Measurements from ENCODE around the gene IFNGR2.

IFNGR2 gene

DNA sequence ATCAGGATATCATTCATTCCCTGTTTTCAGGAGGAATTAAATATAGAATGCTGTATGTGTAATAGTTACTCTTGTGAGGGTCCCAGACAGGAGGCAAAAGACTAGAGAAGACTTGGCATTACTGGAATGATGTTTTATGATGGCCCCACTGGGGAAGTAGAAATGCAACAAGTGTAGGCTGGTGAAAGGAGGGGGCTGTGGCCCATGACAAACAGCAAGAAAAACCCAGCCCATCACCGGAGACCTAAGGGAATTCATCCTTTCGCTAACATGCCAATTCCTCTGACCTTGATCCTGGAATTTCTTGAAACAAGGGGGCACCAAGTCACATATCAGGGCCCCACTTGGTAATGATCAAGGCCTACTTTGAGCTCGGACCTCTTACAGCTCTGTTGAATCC lies 5.5 kb upstream of the IFNGR2 start:
- no peak for ATAC-seq
- TF ChIP-seq TOX (CRISPR knock-in tag; IDR thresholded peaks at IDR 0.05; ENCODE audit: borderline replicate concordance) (no peak), SNAI2 (CRISPR knock-in tag; IDR thresholded peaks at IDR 0.05) (no peak), RARB (CRISPR knock-in tag; IDR thresholded peaks at IDR 0.05) (no peak)
- TF ChIP-seq, protein P1, sequence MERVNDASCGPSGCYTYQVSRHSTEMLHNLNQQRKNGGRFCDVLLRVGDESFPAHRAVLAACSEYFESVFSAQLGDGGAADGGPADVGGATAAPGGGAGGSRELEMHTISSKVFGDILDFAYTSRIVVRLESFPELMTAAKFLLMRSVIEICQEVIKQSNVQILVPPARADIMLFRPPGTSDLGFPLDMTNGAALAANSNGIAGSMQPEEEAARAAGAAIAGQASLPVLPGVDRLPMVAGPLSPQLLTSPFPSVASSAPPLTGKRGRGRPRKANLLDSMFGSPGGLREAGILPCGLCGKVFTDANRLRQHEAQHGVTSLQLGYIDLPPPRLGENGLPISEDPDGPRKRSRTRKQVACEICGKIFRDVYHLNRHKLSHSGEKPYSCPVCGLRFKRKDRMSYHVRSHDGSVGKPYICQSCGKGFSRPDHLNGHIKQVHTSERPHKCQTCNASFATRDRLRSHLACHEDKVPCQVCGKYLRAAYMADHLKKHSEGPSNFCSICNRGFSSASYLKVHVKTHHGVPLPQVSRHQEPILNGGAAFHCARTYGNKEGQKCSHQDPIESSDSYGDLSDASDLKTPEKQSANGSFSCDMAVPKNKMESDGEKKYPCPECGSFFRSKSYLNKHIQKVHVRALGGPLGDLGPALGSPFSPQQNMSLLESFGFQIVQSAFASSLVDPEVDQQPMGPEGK (CRISPR knock-in tag; IDR thresholded peaks at IDR 0.05; ENCODE audit: borderline replicate concordance) = no peak

DNA sequence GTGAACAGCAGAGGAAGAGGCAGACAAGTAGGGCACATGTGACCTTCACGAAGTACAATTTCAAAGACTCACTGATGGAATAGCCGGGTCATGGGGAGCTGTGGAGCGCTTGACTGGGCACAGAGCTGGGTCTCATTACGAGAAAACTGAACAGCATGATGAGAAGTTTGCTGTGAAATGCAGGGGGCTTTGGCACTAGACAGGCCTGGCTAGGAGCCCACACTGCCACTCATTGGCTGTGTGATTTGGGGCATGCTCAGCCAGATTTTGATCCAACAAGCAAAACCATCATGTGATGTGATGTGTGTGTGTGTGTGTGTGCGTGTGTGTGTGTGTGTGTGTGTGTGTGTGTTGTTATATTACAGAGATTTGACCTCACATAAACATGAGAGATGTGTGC lies 4.9 kb upstream of the IFNGR2 start:
- no peak for TF ChIP-seq ZFP30 (CRISPR knock-in tag; IDR thresholded peaks at IDR 0.05)
- TF ChIP-seq BACH2 (CRISPR knock-in tag; IDR thresholded peaks at IDR 0.05; ENCODE audit: borderline replicate concordance) = no peak
- TF ChIP-seq SNAI2 (CRISPR knock-in tag; IDR thresholded peaks at IDR 0.05) = no peak
- no peak for TF ChIP-seq ZNF70 (CRISPR knock-in tag; IDR thresholded peaks at IDR 0.05)
- no peak for TF ChIP-seq OSR1 (CRISPR knock-in tag; IDR thresholded peaks at IDR 0.05)
- TF ChIP-seq ISL1 (CRISPR knock-in tag; IDR thresholded peaks at IDR 0.05) = no peak
- TF ChIP-seq, protein P2, sequence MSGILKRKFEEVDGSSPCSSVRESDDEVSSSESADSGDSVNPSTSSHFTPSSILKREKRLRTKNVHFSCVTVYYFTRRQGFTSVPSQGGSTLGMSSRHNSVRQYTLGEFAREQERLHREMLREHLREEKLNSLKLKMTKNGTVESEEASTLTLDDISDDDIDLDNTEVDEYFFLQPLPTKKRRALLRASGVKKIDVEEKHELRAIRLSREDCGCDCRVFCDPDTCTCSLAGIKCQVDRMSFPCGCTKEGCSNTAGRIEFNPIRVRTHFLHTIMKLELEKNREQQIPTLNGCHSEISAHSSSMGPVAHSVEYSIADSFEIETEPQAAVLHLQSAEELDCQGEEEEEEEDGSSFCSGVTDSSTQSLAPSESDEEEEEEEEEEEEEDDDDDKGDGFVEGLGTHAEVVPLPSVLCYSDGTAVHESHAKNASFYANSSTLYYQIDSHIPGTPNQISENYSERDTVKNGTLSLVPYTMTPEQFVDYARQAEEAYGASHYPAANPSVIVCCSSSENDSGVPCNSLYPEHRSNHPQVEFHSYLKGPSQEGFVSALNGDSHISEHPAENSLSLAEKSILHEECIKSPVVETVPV (CRISPR knock-in tag; IDR thresholded peaks at IDR 0.05) = no peak
- no peak for TF ChIP-seq ZFP3 (CRISPR knock-in tag; IDR thresholded peaks at IDR 0.05)
- TF ChIP-seq TOX (CRISPR knock-in tag; IDR thresholded peaks at IDR 0.05; ENCODE audit: borderline replicate concordance) = no peak
- TF ChIP-seq, protein P3, sequence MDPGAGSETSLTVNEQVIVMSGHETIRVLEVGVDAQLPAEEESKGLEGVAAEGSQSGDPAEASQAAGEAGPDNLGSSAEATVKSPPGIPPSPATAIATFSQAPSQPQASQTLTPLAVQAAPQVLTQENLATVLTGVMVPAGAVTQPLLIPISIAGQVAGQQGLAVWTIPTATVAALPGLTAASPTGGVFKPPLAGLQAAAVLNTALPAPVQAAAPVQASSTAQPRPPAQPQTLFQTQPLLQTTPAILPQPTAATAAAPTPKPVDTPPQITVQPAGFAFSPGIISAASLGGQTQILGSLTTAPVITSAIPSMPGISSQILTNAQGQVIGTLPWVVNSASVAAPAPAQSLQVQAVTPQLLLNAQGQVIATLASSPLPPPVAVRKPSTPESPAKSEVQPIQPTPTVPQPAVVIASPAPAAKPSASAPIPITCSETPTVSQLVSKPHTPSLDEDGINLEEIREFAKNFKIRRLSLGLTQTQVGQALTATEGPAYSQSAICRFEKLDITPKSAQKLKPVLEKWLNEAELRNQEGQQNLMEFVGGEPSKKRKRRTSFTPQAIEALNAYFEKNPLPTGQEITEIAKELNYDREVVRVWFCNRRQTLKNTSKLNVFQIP (CRISPR knock-in tag; IDR thresholded peaks at IDR 0.05; ENCODE audit: borderline replicate concordance, low read depth) = no peak
- no peak for TF ChIP-seq GLIS3 (CRISPR knock-in tag; IDR thresholded peaks at IDR 0.05)
- no peak for TF ChIP-seq TSHZ2 (CRISPR knock-in tag; IDR thresholded peaks at IDR 0.05)
- TF ChIP-seq, protein P1 (CRISPR knock-in tag; IDR thresholded peaks at IDR 0.05; ENCODE audit: borderline replicate concordance) = no peak
- TF ChIP-seq ZNF565 (CRISPR knock-in tag; conservative IDR thresholded peaks at IDR 0.05; ENCODE audit: low read depth) = no peak
- TF ChIP-seq ARNTL (CRISPR knock-in tag; IDR thresholded peaks at IDR 0.05; ENCODE audit: borderline replicate concordance, low read depth) = no peak
- TF ChIP-seq RARB (CRISPR knock-in tag; IDR thresholded peaks at IDR 0.05) = no peak
- no peak for TF ChIP-seq ZC3H10 (CRISPR knock-in tag; IDR thresholded peaks at IDR 0.05)
- no peak for TF ChIP-seq TCF4 (CRISPR knock-in tag; IDR thresholded peaks at IDR 0.05; ENCODE audit: borderline replicate concordance)
- ATAC-seq = no peak

- no peak for ATAC-seq
- TF ChIP-seq, protein P2 (CRISPR knock-in tag; IDR thresholded peaks at IDR 0.05) = no peak
- TF ChIP-seq ZC3H10 (CRISPR knock-in tag; IDR thresholded peaks at IDR 0.05) = no peak
- TF ChIP-seq ISL1 (CRISPR knock-in tag; IDR thresholded peaks at IDR 0.05) = no peak
- no peak for TF ChIP-seq ZNF8 (CRISPR knock-in tag; IDR thresholded peaks at IDR 0.05)
- no peak for TF ChIP-seq RARB (CRISPR knock-in tag; IDR thresholded peaks at IDR 0.05)
- TF ChIP-seq ESRRG (CRISPR knock-in tag; IDR thresholded peaks at IDR 0.05) = no peak
- no peak for TF ChIP-seq GLIS3 (CRISPR knock-in tag; IDR thresholded peaks at IDR 0.05)
- TF ChIP-seq, protein P3 (CRISPR knock-in tag; IDR thresholded peaks at IDR 0.05; ENCODE audit: borderline replicate concordance, low read depth) = no peak
- no peak for TF ChIP-seq ZNF565 (CRISPR knock-in tag; conservative IDR thresholded peaks at IDR 0.05; ENCODE audit: low read depth)
- TF ChIP-seq TOX (CRISPR knock-in tag; IDR thresholded peaks at IDR 0.05; ENCODE audit: borderline replicate concordance) = no peak
Measured at GRCh38 chr21:33401630-33401992, 1.6 kb upstream of the IFNGR2 start.
